Activated CD4-positive, alpha-beta T cell treated with anti-CD3 and anti-CD28 coated beads, Interleukin-2, amount 10 ng/mL, durations not matched to agents 24 days and 14 days (primary cell): ENCODE data around the gene EPN1. TPM values are rescaled to one million over a fixed set of nuclear protein-coding genes. Genes with fewer than 3 reads are reported as not detected.

Experiments used
- DNase-seq: peaks from one replicate; pipeline ENCODE4 v3.0.0; 2022
- H3K27ac Mint-ChIP-seq: one replicate; pipeline ENCODE4 v1.8.0; 2022; ENCODE audit warnings: mild to moderate bottlenecking, mixed read lengths
- H3K27me3 Mint-ChIP-seq: one replicate; pipeline ENCODE4 v1.8.0; 2022; ENCODE audit warnings: mixed read lengths
- H3K36me3 Mint-ChIP-seq: one replicate; pipeline ENCODE4 v1.8.0; 2022; ENCODE audit warnings: low read depth, mild to moderate bottlenecking, mixed read lengths
- H3K4me1 Mint-ChIP-seq: one replicate; pipeline ENCODE4 v1.8.0; 2021; ENCODE audit warnings: mixed read lengths
- H3K4me3 Mint-ChIP-seq: one replicate; pipeline ENCODE4 v1.8.0; 2022; ENCODE audit warnings: mild to moderate bottlenecking, moderate library complexity, mixed read lengths
- H3K9me3 Mint-ChIP-seq: one replicate; pipeline ENCODE4 v1.8.0; 2021; ENCODE audit warnings: mixed read lengths
- intact Hi-C: fragments of 100-400 bp; cut with micrococcal nuclease; formaldehyde crosslinking; loops from one replicate; pipeline ENCODE4 v1.15.1; 2023
- total RNA-seq: library from RNA; stranded (reverse); gene quantifications from 2 replicates; pipeline ENCODE4 v1.2.3, GENCODE V29; 2022

EPN1 gene
- total RNA-seq, 1 donor from 2014 or later = 45.4 TPM

- no peak for DNase-seq
- no peak overlapping the region for H3K4me3 Mint-ChIP-seq
- intact Hi-C loops = no loop called here
- no peaks in the 10 kb centered on the region for H3K9me3 Mint-ChIP-seq
- peaks cover 34% of the 10 kb centered on the region for H3K36me3 Mint-ChIP-seq
- H3K27ac Mint-ChIP-seq = no peak overlapping the region
- peaks cover 10% of the 10 kb centered on the region for H3K4me1 Mint-ChIP-seq
- H3K27me3 Mint-ChIP-seq = no peaks in the 10 kb centered on the region
These were observed 8.6 kb downstream of the EPN1 start for GRCh38 chr19:55683449-55684261.

- no peak overlapping the region for H3K4me3 Mint-ChIP-seq
- peaks cover 1% of the 10 kb centered on the region for H3K4me1 Mint-ChIP-seq
- intact Hi-C loops = no loop called here
- H3K36me3 Mint-ChIP-seq = peaks cover 34% of the 10 kb centered on the region
- no peak overlapping the region for H3K27ac Mint-ChIP-seq
- no peak for DNase-seq
- no peaks in the 10 kb centered on the region for H3K9me3 Mint-ChIP-seq
- no peaks in the 10 kb centered on the region for H3K27me3 Mint-ChIP-seq
These were observed 10.1 kb downstream of the EPN1 start for GRCh38 chr19:55684946-55685681.

GRCh38 chr19:55685776-55686175 lies 10.8 kb downstream of the EPN1 start:
- H3K36me3 Mint-ChIP-seq = peaks cover 33% of the 10 kb centered on the region
- intact Hi-C loops = no loop called here
- H3K27ac Mint-ChIP-seq = no peak overlapping the region
- H3K4me3 Mint-ChIP-seq = no peak overlapping the region
- H3K9me3 Mint-ChIP-seq = no peaks in the 10 kb centered on the region
- no peaks in the 10 kb centered on the region for H3K4me1 Mint-ChIP-seq
- DNase-seq = no peak
- no peaks in the 10 kb centered on the region for H3K27me3 Mint-ChIP-seq

GRCh38 chr19:55686311-55687050 lies 11.5 kb downstream of the EPN1 start:
- Mint-ChIP-seq H3K4me3 (no peak overlapping the region), H3K27me3 (no peaks in the 10 kb centered on the region), H3K9me3 (no peaks in the 10 kb centered on the region), H3K36me3 (peaks cover 37% of the 10 kb centered on the region), H3K27ac (no peak overlapping the region), H3K4me1 (no peaks in the 10 kb centered on the region)
- intact Hi-C loops = no loop called here
- DNase-seq = no peak

- H3K4me1 Mint-ChIP-seq = no peaks in the 10 kb centered on the region
- no peak for DNase-seq
- H3K4me3 Mint-ChIP-seq = no peak overlapping the region
- no peaks in the 10 kb centered on the region for H3K9me3 Mint-ChIP-seq
- intact Hi-C loops = no loop called here
- H3K36me3 Mint-ChIP-seq = peaks cover 37% of the 10 kb centered on the region
- peak overlapping the region; percentile 9 for H3K27ac Mint-ChIP-seq
- no peaks in the 10 kb centered on the region for H3K27me3 Mint-ChIP-seq
These were observed 12.5 kb downstream of the EPN1 start for GRCh38 chr19:55687281-55688201.

GRCh38 chr19:55688422-55689218 lies 13.6 kb downstream of the EPN1 start:
- DNase-seq = no peak
- no peak overlapping the region for H3K4me3 Mint-ChIP-seq
- H3K4me1 Mint-ChIP-seq = no peaks in the 10 kb centered on the region
- H3K9me3 Mint-ChIP-seq = no peaks in the 10 kb centered on the region
- no peaks in the 10 kb centered on the region for H3K27me3 Mint-ChIP-seq
- intact Hi-C loops = no loop called here
- peaks cover 39% of the 10 kb centered on the region for H3K36me3 Mint-ChIP-seq
- H3K27ac Mint-ChIP-seq = no peak overlapping the region

GRCh38 chr19:55689411-55690108 lies 14.5 kb downstream of the EPN1 start:
- Mint-ChIP-seq H3K4me3 (no peak overlapping the region), H3K4me1 (no peaks in the 10 kb centered on the region), H3K27me3 (no peaks in the 10 kb centered on the region), H3K36me3 (peaks cover 40% of the 10 kb centered on the region), H3K27ac (no peak overlapping the region), H3K9me3 (no peaks in the 10 kb centered on the region)
- intact Hi-C loops = no loop called here
- no peak for DNase-seq

- intact Hi-C loops = no loop called here
- Mint-ChIP-seq H3K27ac (no peak overlapping the region), H3K4me1 (no peaks in the 10 kb centered on the region), H3K27me3 (no peaks in the 10 kb centered on the region), H3K36me3 (peaks cover 39% of the 10 kb centered on the region), H3K9me3 (no peaks in the 10 kb centered on the region), H3K4me3 (no peak overlapping the region)
- DNase-seq = no peak
These were observed 15.2 kb downstream of the EPN1 start for GRCh38 chr19:55690109-55690768.

- no peaks in the 10 kb centered on the region for H3K9me3 Mint-ChIP-seq
- no peaks in the 10 kb centered on the region for H3K27me3 Mint-ChIP-seq
- intact Hi-C loops = no loop called here
- peaks cover 38% of the 10 kb centered on the region for H3K36me3 Mint-ChIP-seq
- H3K4me1 Mint-ChIP-seq = no peaks in the 10 kb centered on the region
- no peak overlapping the region for H3K4me3 Mint-ChIP-seq
- no peak for DNase-seq
- H3K27ac Mint-ChIP-seq = no peak overlapping the region
These were observed 15.9 kb downstream of the EPN1 start for GRCh38 chr19:55690769-55691545.

GRCh38 chr19:55691561-55692481 lies 16.8 kb downstream of the EPN1 start:
- Mint-ChIP-seq H3K9me3 (no peaks in the 10 kb centered on the region), H3K36me3 (peaks cover 39% of the 10 kb centered on the region), H3K27me3 (no peaks in the 10 kb centered on the region), H3K4me3 (no peak overlapping the region), H3K27ac (no peak overlapping the region), H3K4me1 (no peaks in the 10 kb centered on the region)
- intact Hi-C loops = no loop called here
- no peak for DNase-seq

GRCh38 chr19:55692681-55693081 lies 17.7 kb downstream of the EPN1 start:
- Mint-ChIP-seq H3K9me3 (no peaks in the 10 kb centered on the region), H3K36me3 (peaks cover 41% of the 10 kb centered on the region), H3K4me1 (no peaks in the 10 kb centered on the region), H3K4me3 (no peak overlapping the region), H3K27me3 (no peaks in the 10 kb centered on the region), H3K27ac (no peak overlapping the region)
- DNase-seq = no peak
- intact Hi-C loops = no loop called here
